ENCODE measurements around the gene TAAR9.
"Not testable (repeated sequence)": the region's sequence is repeated elsewhere in the genome, so short reads cannot be mapped to it uniquely, and the experiment has no call there.

The TAAR9 gene

GRCh38 chr6:132511210-132511830 is 26.8 kb upstream of the TAAR9 start:
- no peaks in the 10 kb centered on the region for H3K9me3 Mint-ChIP-seq
- no peak overlapping the region for H3K27ac Mint-ChIP-seq
- H3K27me3 Mint-ChIP-seq = no peaks in the 10 kb centered on the region
- H3K4me1 Mint-ChIP-seq = peaks cover 42% of the 10 kb centered on the region
- H3K4me3 Mint-ChIP-seq = peak overlapping the region; percentile 88
- H3K36me3 Mint-ChIP-seq = no peaks in the 10 kb centered on the region

GRCh38 chr6:132511831-132512220 is 26.3 kb upstream of the TAAR9 start:
- Mint-ChIP-seq H3K36me3 (no peaks in the 10 kb centered on the region), H3K9me3 (no peaks in the 10 kb centered on the region), H3K4me3 (peak overlapping the region; percentile 88), H3K27me3 (no peaks in the 10 kb centered on the region), H3K4me1 (peaks cover 37% of the 10 kb centered on the region), H3K27ac (no peak overlapping the region)

- peak overlapping the region; percentile 88 for H3K4me3 Mint-ChIP-seq
- peaks cover 35% of the 10 kb centered on the region for H3K4me1 Mint-ChIP-seq
- H3K27ac Mint-ChIP-seq = peak overlapping the region; percentile 57
Observed at GRCh38 chr6:132512342-132512637, 25.8 kb upstream of the TAAR9 start.

GRCh38 chr6:132512638-132513632 is 25.1 kb upstream of the TAAR9 start, which contains the start of gene STX7:
STX7 (minus strand) TSS chr6:132513116; CDS start chr6:132503530, 9,586 bp downstream.
- H3K27ac Mint-ChIP-seq = peak within 1 kb of the TSS; percentile 93
- peak within 1 kb of the TSS; percentile 98 for H3K4me3 Mint-ChIP-seq
- H3K9me3 Mint-ChIP-seq = no peaks in the 10 kb centered on the region
- H3K4me1 Mint-ChIP-seq = peaks cover 29% of the 10 kb centered on the region
- H3K27me3 Mint-ChIP-seq = no peaks in the 10 kb centered on the region
- no peaks in the 10 kb centered on the region for H3K36me3 Mint-ChIP-seq

More at GRCh38 chr6:132512342-132512637, 25.8 kb upstream of the TAAR9 start:
- Mint-ChIP-seq H3K27me3 (no peaks in the 10 kb centered on the region), H3K9me3 (no peaks in the 10 kb centered on the region), H3K36me3 (no peaks in the 10 kb centered on the region)

GRCh38 chr6:132513831-132514545 is 24.1 kb upstream of the TAAR9 start:
- no peaks in the 10 kb centered on the region for H3K36me3 Mint-ChIP-seq
- peak overlapping the region; percentile 98 for H3K4me3 Mint-ChIP-seq
- no peaks in the 10 kb centered on the region for H3K9me3 Mint-ChIP-seq
- H3K4me1 Mint-ChIP-seq = peaks cover 26% of the 10 kb centered on the region
- H3K27me3 Mint-ChIP-seq = peaks cover under 1% of the 10 kb centered on the region
- no peak overlapping the region for H3K27ac Mint-ChIP-seq

GRCh38 chr6:132515386-132515785 is 22.7 kb upstream of the TAAR9 start:
- Mint-ChIP-seq H3K4me1 (peaks cover 25% of the 10 kb centered on the region), H3K4me3 (no peak overlapping the region), H3K27me3 (peaks cover 3% of the 10 kb centered on the region), H3K36me3 (no peaks in the 10 kb centered on the region), H3K9me3 (no peaks in the 10 kb centered on the region), H3K27ac (no peak overlapping the region)

- Mint-ChIP-seq H3K4me1 (no peaks in the 10 kb centered on the region), H3K27ac (no peak overlapping the region), H3K4me3 (no peak overlapping the region), H3K9me3 (no peaks in the 10 kb centered on the region), H3K27me3 (peaks cover 8% of the 10 kb centered on the region), H3K36me3 (no peaks in the 10 kb centered on the region)
Observed at GRCh38 chr6:132520953-132521352, 17.1 kb upstream of the TAAR9 start.

GRCh38 chr6:132524646-132525045 is 13.4 kb upstream of the TAAR9 start:
- Mint-ChIP-seq H3K27me3 (peaks cover 13% of the 10 kb centered on the region), H3K4me1 (no peaks in the 10 kb centered on the region), H3K27ac (no peak overlapping the region), H3K4me3 (no peak overlapping the region), H3K36me3 (no peaks in the 10 kb centered on the region), H3K9me3 (no peaks in the 10 kb centered on the region)

GRCh38 chr6:132525866-132526265 is 12.2 kb upstream of the TAAR9 start:
- H3K9me3 Mint-ChIP-seq = no peaks in the 10 kb centered on the region
- H3K4me1 Mint-ChIP-seq = no peaks in the 10 kb centered on the region
- no peaks in the 10 kb centered on the region for H3K36me3 Mint-ChIP-seq
- H3K27me3 Mint-ChIP-seq = peaks cover 15% of the 10 kb centered on the region
- no peak overlapping the region for H3K4me3 Mint-ChIP-seq
- peak overlapping the region; percentile 30 for H3K27ac Mint-ChIP-seq

GRCh38 chr6:132526461-132526860 is 11.6 kb upstream of the TAAR9 start:
- no peak overlapping the region for H3K4me3 Mint-ChIP-seq
- H3K9me3 Mint-ChIP-seq = no peaks in the 10 kb centered on the region
- no peak overlapping the region for H3K27ac Mint-ChIP-seq
- H3K4me1 Mint-ChIP-seq = no peaks in the 10 kb centered on the region
- no peaks in the 10 kb centered on the region for H3K36me3 Mint-ChIP-seq
- peaks cover 15% of the 10 kb centered on the region for H3K27me3 Mint-ChIP-seq

GRCh38 chr6:132527791-132528190 is 10.3 kb upstream of the TAAR9 start:
- H3K4me3 Mint-ChIP-seq = no peak overlapping the region

GRCh38 chr6:132530293-132530974 is 7.6 kb upstream of the TAAR9 start:
- H3K4me1 Mint-ChIP-seq = no peaks in the 10 kb centered on the region
- no peaks in the 10 kb centered on the region for H3K9me3 Mint-ChIP-seq
- peaks cover 10% of the 10 kb centered on the region for H3K27me3 Mint-ChIP-seq
- H3K27ac Mint-ChIP-seq = no peak overlapping the region
- H3K36me3 Mint-ChIP-seq = no peaks in the 10 kb centered on the region
- H3K4me3 Mint-ChIP-seq = peak overlapping the region; percentile 30

More at GRCh38 chr6:132527791-132528190, 10.3 kb upstream of the TAAR9 start:
- H3K27ac Mint-ChIP-seq = no peak overlapping the region
- H3K9me3 Mint-ChIP-seq = no peaks in the 10 kb centered on the region
- H3K4me1 Mint-ChIP-seq = no peaks in the 10 kb centered on the region
- H3K27me3 Mint-ChIP-seq = peaks cover 15% of the 10 kb centered on the region
- no peaks in the 10 kb centered on the region for H3K36me3 Mint-ChIP-seq

GRCh38 chr6:132534546-132534945 is 3.5 kb upstream of the TAAR9 start:
- not testable (repeated sequence) for H3K27ac Mint-ChIP-seq, H3K9me3 Mint-ChIP-seq, H3K4me1 Mint-ChIP-seq, H3K4me3 Mint-ChIP-seq, H3K36me3 Mint-ChIP-seq
- peaks cover 15% of the 10 kb centered on the region for H3K27me3 Mint-ChIP-seq

GRCh38 chr6:132537145-132537544 is 932 bp upstream of the TAAR9 start:
- H3K36me3 Mint-ChIP-seq = no peaks in the 10 kb centered on the region
- H3K4me3 Mint-ChIP-seq = no peak overlapping the region
- no peaks in the 10 kb centered on the region for H3K4me1 Mint-ChIP-seq
- H3K9me3 Mint-ChIP-seq = no peaks in the 10 kb centered on the region
- H3K27me3 Mint-ChIP-seq = peaks cover 24% of the 10 kb centered on the region
- H3K27ac Mint-ChIP-seq = no peak overlapping the region

GRCh38 chr6:132544826-132545225 is 6.7 kb downstream of the TAAR9 start:
- Mint-ChIP-seq H3K36me3 (no peaks in the 10 kb centered on the region), H3K27ac (no peak overlapping the region), H3K9me3 (no peaks in the 10 kb centered on the region), H3K27me3 (peaks cover 18% of the 10 kb centered on the region), H3K4me3 (no peak overlapping the region), H3K4me1 (no peaks in the 10 kb centered on the region)

Measured in activated naive CD4-positive, alpha-beta T cell treated with anti-CD3 and anti-CD28 coated beads, Interleukin-2, amount 50 U/mL, for 24 hours (primary cell).